Left lung (tissue), 10 donors: ENCODE data around the gene DAAM1. TPM values are rescaled to one million over a fixed set of nuclear protein-coding genes. Genes with fewer than 3 reads are reported as not detected.

Experiments used
- ATAC-seq: fragments of 200-7000 bp; cut with Tn5 transposase; one replicate; pipeline ENCODE4 v1.9.1; 2020; ENCODE audit warnings: moderate library complexity
- DNase-seq, 4 donors: peaks; one replicate each; pipeline ENCODE4 v3.0.0-alpha.2; 2013 to 2020
- H3K27ac ChIP-seq, 2 donors: fragments of 200-600 bp; sonication (generic) in 1 of 2; one replicate each; pipeline versions ENCODE4 v1.5.0 to v1.8.0; 2020 to 2021
- H3K27me3 ChIP-seq, 2 donors: fragments of 200-600 bp; sonication (generic) in 1 of 2; one replicate each; pipeline versions ENCODE4 v1.5.0 to v1.8.0; 2020 to 2021
- H3K36me3 ChIP-seq, 2 donors: fragments of 200-600 bp; sonication (generic) in 1 of 2; one replicate each; pipeline versions ENCODE4 v1.5.0 to v1.8.0; 2020 to 2021
- H3K4me1 ChIP-seq, 2 donors: fragments of 200-600 bp; one replicate each; pipeline ENCODE4 v1.8.0; 2021
- H3K4me3 ChIP-seq, 2 donors: fragments of 200-600 bp; sonication (generic) in 1 of 2; one replicate each; pipeline versions ENCODE4 v1.5.0 to v1.8.0; 2020 to 2021; ENCODE audit warnings: mild to moderate bottlenecking in 1 of 2
- H3K9me3 ChIP-seq, 2 donors: fragments of 200-600 bp; sonication (generic) in 1 of 2; one replicate each; pipeline versions ENCODE4 v1.5.0 to v1.8.0; 2020 to 2021
- intact Hi-C, 2 donors: fragments of 100-400 bp; cut with DNase I; formaldehyde crosslinking; loops; one replicate each; pipeline versions ENCODE4 v1.11.2 to v1.14.2; 2022
- polyA plus RNA-seq, 6 donors: library from polyadenylated mRNA; unstranded; fragments of 120-200 nt; gene quantifications; one replicate each; pipeline ENCODE4 v1.2.1, GENCODE V29; 2013; ENCODE audit not compliant: insufficient read length in 6 of 6
- total RNA-seq, 2 donors: library from RNA; stranded (reverse); fragmentation: NEBNext Ultra II Directional; extraction: Animal tissue kit (Norgen Biotek cat#: 25700); gene quantifications; one replicate each; pipeline ENCODE4 v1.2.1, GENCODE V29; 2021
- TF ChIP-seq, protein P1 (sequence below), 2 donors: fragments of 200-600 bp; sonication (generic) in 1 of 2; IDR thresholded peaks; one replicate each; pipeline versions ENCODE4 v1.5.0 to v1.8.0; 2021; ENCODE audit warnings: antibody characterized with exemption in 2 of 2
- donor health status: DM: no; HTN: yes; CAD: no.
- donor health status: DM: no; HTN: no; CAD: no.

Gene DAAM1
- total and polyA plus RNA-seq, 8 donors: 47.5 to 68.4 (median 51.0) TPM

DNA sequence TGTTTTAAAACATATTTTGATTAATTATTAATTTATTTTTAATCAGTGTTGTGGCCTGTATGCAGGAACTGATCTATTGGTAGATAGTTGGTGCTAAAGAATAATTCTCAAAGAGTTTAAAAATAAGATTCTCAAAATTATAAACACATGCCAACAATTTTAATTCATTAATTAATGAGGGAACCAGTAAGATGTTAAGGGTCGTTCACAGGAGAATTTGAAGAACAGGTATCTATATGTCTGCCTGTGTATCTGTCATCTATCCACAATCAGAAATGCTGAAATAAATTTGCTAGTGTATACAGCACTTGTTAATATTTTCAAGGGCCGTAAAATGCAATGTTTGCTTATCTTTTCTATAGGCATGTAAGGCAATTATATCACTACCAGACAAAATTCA, 18.4 kb downstream of the DAAM1 start:
- H3K27ac ChIP-seq: no peak overlapping the region
- TF ChIP-seq, protein P1, sequence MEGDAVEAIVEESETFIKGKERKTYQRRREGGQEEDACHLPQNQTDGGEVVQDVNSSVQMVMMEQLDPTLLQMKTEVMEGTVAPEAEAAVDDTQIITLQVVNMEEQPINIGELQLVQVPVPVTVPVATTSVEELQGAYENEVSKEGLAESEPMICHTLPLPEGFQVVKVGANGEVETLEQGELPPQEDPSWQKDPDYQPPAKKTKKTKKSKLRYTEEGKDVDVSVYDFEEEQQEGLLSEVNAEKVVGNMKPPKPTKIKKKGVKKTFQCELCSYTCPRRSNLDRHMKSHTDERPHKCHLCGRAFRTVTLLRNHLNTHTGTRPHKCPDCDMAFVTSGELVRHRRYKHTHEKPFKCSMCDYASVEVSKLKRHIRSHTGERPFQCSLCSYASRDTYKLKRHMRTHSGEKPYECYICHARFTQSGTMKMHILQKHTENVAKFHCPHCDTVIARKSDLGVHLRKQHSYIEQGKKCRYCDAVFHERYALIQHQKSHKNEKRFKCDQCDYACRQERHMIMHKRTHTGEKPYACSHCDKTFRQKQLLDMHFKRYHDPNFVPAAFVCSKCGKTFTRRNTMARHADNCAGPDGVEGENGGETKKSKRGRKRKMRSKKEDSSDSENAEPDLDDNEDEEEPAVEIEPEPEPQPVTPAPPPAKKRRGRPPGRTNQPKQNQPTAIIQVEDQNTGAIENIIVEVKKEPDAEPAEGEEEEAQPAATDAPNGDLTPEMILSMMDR (IDR thresholded peaks at IDR 0.05): no peak
- no peak for ATAC-seq
- intact Hi-C loops: no loop called here
- DNase-seq: no peak
- H3K9me3 ChIP-seq: no peaks in the 10 kb centered on the region
- no peaks in the 10 kb centered on the region for H3K36me3 ChIP-seq
- peaks cover 4 to 9% of the 10 kb centered on the region in 2 donors for H3K4me1 ChIP-seq
- no peaks in the 10 kb centered on the region for H3K27me3 ChIP-seq
- no peak overlapping the region for H3K4me3 ChIP-seq

DNA sequence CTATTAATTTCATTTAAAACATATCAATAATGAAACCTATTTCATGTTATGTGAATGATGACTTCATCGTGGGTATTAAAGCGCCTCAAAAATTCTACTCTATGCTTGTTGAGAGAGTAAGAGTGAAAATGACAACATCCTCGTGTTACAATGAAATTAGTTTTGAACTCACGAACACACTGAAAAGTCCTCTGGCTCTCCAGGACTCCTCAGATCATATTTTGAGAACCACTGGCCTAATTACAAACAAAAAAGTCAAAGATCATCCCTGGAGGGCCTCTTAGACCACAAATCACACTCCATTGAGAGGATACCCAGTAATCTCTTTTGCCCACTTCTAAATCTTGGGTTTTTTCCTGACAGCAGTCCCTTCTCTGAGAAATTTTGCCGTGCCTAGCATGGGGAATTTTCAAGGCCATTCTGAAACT, 19.1 kb downstream of the DAAM1 start:
- DNase-seq: no peak
- H3K27me3 ChIP-seq: no peaks in the 10 kb centered on the region
- no peak for ATAC-seq
- no peak overlapping the region for H3K4me3 ChIP-seq
- intact Hi-C loops: no loop called here
- TF ChIP-seq, protein P1 (IDR thresholded peaks at IDR 0.05): no peak
- H3K4me1 ChIP-seq: peaks cover 4 to 13% of the 10 kb centered on the region in 2 donors
- H3K36me3 ChIP-seq: no peaks in the 10 kb centered on the region
- H3K27ac ChIP-seq: no peak overlapping the region
- no peaks in the 10 kb centered on the region for H3K9me3 ChIP-seq

DNA sequence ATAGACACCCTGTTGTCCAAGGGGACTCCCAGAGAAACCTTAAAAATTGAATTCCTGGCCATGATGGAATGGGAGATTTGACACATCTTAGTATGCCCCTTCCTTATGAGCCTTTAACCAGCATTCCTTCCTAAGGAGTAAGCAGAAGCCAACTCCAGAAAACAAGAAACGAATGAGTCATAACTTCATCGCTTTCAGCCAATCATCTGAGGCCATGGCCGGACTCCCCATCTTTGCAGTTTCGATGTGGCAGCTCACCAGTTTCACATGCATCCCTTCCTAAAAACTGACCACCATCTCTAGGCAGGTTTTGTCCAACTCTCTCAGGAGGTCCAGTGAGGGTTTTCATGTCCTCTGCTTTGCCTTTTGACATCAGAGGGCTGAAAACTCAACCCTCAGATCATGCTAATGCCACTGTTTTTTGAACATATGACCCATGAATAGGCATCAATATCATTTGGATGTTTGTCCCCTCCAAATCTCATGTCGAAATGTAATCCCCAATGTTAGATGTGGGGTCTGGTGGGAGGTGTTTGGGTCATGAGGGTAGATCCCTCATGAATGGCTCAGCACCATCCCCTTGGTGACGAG, 19.9 kb downstream of the DAAM1 start:
- no peaks in the 10 kb centered on the region for H3K36me3 ChIP-seq
- H3K4me3 ChIP-seq: no peak overlapping the region
- no peaks in the 10 kb centered on the region for H3K27me3 ChIP-seq
- peaks cover 4 to 13% of the 10 kb centered on the region in 2 donors for H3K4me1 ChIP-seq
- DNase-seq (no peak), ATAC-seq (no peak)
- intact Hi-C loops: no loop called here
- no peaks in the 10 kb centered on the region for H3K9me3 ChIP-seq
- TF ChIP-seq, protein P1 (IDR thresholded peaks at IDR 0.05): no peak
- no peak overlapping the region for H3K27ac ChIP-seq

DNA sequence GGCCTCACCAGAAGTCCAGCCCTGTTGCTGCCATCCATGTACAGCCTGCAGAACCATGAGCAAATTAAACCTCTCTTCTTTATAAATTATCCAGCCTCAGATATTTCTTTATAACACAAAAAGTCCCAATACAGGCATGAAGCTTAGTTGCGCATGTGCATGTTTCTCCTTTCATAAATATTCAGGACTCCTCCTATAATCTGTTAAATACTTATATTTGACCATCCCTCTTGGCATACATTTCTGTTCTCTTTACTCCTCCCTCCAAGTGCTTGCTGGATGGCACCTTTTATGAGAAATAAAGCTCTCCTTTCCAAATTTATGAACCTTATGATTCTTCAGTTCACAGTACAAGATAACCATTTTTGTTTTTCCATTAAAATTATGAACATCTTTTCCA, 20.5 kb downstream of the DAAM1 start:
- no peak overlapping the region for H3K27ac ChIP-seq
- DNase-seq: no peak
- intact Hi-C loops: no loop called here

DNA sequence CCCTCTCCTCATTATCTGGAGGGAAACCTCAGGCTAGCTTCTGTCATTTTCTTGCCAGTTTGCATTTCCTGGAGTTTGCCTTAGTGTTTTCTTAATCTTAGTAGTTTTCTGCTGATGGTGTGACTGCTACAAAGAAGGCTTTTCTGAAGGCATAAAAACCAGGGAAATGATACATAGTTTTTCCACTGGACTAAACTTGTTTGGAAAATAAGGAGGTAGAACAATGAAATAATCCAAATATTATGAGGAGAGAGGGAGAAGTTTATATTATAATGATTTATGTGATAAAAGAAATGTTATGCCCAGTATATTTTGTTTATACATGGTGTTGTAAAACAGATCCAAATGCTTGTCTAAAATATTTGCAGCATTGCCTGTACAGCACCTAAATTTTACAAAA, 22.2 kb downstream of the DAAM1 start:
- H3K4me3 ChIP-seq: no peak overlapping the region
- TF ChIP-seq, protein P1 (IDR thresholded peaks at IDR 0.05): no peak
- intact Hi-C loops: no loop called here
- ATAC-seq (no peak), DNase-seq (peak in 1 of 4 donors; percentile 20)
- peaks cover 13 to 16% of the 10 kb centered on the region in 2 donors for H3K4me1 ChIP-seq
- H3K27me3 ChIP-seq: no peaks in the 10 kb centered on the region
- H3K36me3 ChIP-seq: no peaks in the 10 kb centered on the region
- no peaks in the 10 kb centered on the region for H3K9me3 ChIP-seq
- no peak overlapping the region for H3K27ac ChIP-seq

More for the DNA sequence above, 20.5 kb downstream of the DAAM1 start:
- Histone ChIP-seq H3K9me3 (no peaks in the 10 kb centered on the region), H3K36me3 (no peaks in the 10 kb centered on the region), H3K4me1 (peaks cover 4 to 13% of the 10 kb centered on the region in 2 donors), H3K4me3 (no peak overlapping the region), H3K27me3 (no peaks in the 10 kb centered on the region)
- no peak for ATAC-seq
- TF ChIP-seq, protein P1 (IDR thresholded peaks at IDR 0.05): no peak
